Neural progenitor cell (in vitro differentiated cells): ENCODE results near the gene ANKRD12.

Experiments
- EZH2 ChIP-seq: fragments of 200-600 bp; sonication (generic); IDR thresholded peaks from 2 replicates; pipeline ENCODE4 v1.6.1; 2017; ENCODE audit warnings: antibody characterized with exemption, mild to moderate bottlenecking, moderate library complexity
- EZH2phosphoT487 ChIP-seq: fragments of 200-600 bp; sonication (generic); IDR thresholded peaks from 2 replicates; pipeline ENCODE4 v1.6.1; 2017; ENCODE audit warnings: antibody characterized with exemption
- TF ChIP-seq, protein P1 (sequence below): fragments of 200-600 bp; sonication (generic); IDR thresholded peaks from 2 replicates; pipeline ENCODE4 v1.5.1; 2017; ENCODE audit warnings: antibody characterized with exemption, mild to moderate bottlenecking

- TF ChIP-seq, protein P1, sequence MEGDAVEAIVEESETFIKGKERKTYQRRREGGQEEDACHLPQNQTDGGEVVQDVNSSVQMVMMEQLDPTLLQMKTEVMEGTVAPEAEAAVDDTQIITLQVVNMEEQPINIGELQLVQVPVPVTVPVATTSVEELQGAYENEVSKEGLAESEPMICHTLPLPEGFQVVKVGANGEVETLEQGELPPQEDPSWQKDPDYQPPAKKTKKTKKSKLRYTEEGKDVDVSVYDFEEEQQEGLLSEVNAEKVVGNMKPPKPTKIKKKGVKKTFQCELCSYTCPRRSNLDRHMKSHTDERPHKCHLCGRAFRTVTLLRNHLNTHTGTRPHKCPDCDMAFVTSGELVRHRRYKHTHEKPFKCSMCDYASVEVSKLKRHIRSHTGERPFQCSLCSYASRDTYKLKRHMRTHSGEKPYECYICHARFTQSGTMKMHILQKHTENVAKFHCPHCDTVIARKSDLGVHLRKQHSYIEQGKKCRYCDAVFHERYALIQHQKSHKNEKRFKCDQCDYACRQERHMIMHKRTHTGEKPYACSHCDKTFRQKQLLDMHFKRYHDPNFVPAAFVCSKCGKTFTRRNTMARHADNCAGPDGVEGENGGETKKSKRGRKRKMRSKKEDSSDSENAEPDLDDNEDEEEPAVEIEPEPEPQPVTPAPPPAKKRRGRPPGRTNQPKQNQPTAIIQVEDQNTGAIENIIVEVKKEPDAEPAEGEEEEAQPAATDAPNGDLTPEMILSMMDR = no peak
- TF ChIP-seq EZH2 (no peak), EZH2phosphoT487 (no peak)
Measured at GRCh38 chr18:9321736-9322135, 185.2 kb downstream of the ANKRD12 start.
